ENCODE results near the gene ENOX1.

GRCh38 chr13:43472339-43472738 is 314.4 kb downstream of the ENOX1 start:
- TF ChIP-seq, protein P1, sequence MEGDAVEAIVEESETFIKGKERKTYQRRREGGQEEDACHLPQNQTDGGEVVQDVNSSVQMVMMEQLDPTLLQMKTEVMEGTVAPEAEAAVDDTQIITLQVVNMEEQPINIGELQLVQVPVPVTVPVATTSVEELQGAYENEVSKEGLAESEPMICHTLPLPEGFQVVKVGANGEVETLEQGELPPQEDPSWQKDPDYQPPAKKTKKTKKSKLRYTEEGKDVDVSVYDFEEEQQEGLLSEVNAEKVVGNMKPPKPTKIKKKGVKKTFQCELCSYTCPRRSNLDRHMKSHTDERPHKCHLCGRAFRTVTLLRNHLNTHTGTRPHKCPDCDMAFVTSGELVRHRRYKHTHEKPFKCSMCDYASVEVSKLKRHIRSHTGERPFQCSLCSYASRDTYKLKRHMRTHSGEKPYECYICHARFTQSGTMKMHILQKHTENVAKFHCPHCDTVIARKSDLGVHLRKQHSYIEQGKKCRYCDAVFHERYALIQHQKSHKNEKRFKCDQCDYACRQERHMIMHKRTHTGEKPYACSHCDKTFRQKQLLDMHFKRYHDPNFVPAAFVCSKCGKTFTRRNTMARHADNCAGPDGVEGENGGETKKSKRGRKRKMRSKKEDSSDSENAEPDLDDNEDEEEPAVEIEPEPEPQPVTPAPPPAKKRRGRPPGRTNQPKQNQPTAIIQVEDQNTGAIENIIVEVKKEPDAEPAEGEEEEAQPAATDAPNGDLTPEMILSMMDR (conservative IDR thresholded peaks at IDR 0.05): no peak
- no peak for TF ChIP-seq ZFX (IDR thresholded peaks at IDR 0.05)

All from C4-2B (cell line).